Measurements from ENCODE around the gene CCDC85C. TPM values are rescaled to one million over a fixed set of nuclear protein-coding genes. Genes with fewer than 3 reads are reported as not detected.

Gene CCDC85C
- total RNA-seq, 6 donors from 2014 or later = 5.2 to 31.0 (median 20.4) TPM

GRCh38 chr14:99522457-99522891 lies 81.5 kb downstream of the CCDC85C start:
- no peak for TF ChIP-seq EP300 (IDR thresholded peaks at IDR 0.05)
- TF ChIP-seq POLR2A (IDR thresholded peaks at IDR 0.05) = no peak
- no peak for TF ChIP-seq POLR2AphosphoS5 (IDR thresholded peaks at IDR 0.05)
- no peak for TF ChIP-seq CTCF (IDR thresholded peaks at IDR 0.05)
- no peak for DNase-seq

GRCh38 chr14:99522025-99522401 lies 82.0 kb downstream of the CCDC85C start:
- no peak overlapping the region for H3K27ac ChIP-seq
- ATAC-seq (ENCODE audit: low FRiP score in 2 of 2) (no peak), DNase-seq (no peak)
- no peaks in the 10 kb centered on the region for H3K9me3 ChIP-seq
- TF ChIP-seq POLR2AphosphoS5 (IDR thresholded peaks at IDR 0.05) (no peak), POLR2A (IDR thresholded peaks at IDR 0.05) (no peak), EP300 (IDR thresholded peaks at IDR 0.05) (no peak), CTCF (IDR thresholded peaks at IDR 0.05) (no peak)
- WGBS, 2 donors = 80 to 83% methylated on average over 18 of the region's 18 CpGs
- no peaks in the 10 kb centered on the region for H3K36me3 ChIP-seq
- peaks cover 30 to 58% (median 38%) of the 10 kb centered on the region in 4 donors for H3K4me1 ChIP-seq
- H3K4me3 ChIP-seq = no peak overlapping the region
- no peaks in the 10 kb centered on the region for H3K27me3 ChIP-seq

More at GRCh38 chr14:99522457-99522891, 81.5 kb downstream of the CCDC85C start:
- H3K27me3 ChIP-seq = no peaks in the 10 kb centered on the region
- no peaks in the 10 kb centered on the region for H3K9me3 ChIP-seq
- WGBS, 2 donors = 46 to 66% methylated on average over 7 to 12 of the region's 12 CpGs
- no peaks in the 10 kb centered on the region for H3K36me3 ChIP-seq
- peaks cover 30 to 58% (median 38%) of the 10 kb centered on the region in 4 donors for H3K4me1 ChIP-seq
- no peak overlapping the region for H3K4me3 ChIP-seq
- no peak overlapping the region for H3K27ac ChIP-seq
- ATAC-seq (ENCODE audit: low FRiP score in 2 of 2) = peak in 1 of 2 donors; percentile 63

- H3K36me3 ChIP-seq = no peaks in the 10 kb centered on the region
- H3K27ac ChIP-seq = no peak overlapping the region
- DNase-seq (no peak), ATAC-seq (ENCODE audit: low FRiP score in 2 of 2) (no peak)
- no peak overlapping the region for H3K4me3 ChIP-seq
- no peak for TF ChIP-seq POLR2AphosphoS5 (IDR thresholded peaks at IDR 0.05)
- TF ChIP-seq EP300 (IDR thresholded peaks at IDR 0.05) = no peak
- no peak for TF ChIP-seq CTCF (IDR thresholded peaks at IDR 0.05)
- no peak for TF ChIP-seq POLR2A (IDR thresholded peaks at IDR 0.05)
- no peaks in the 10 kb centered on the region for H3K9me3 ChIP-seq
- peaks cover 30 to 56% (median 38%) of the 10 kb centered on the region in 4 donors for H3K4me1 ChIP-seq
- no peaks in the 10 kb centered on the region for H3K27me3 ChIP-seq
- WGBS, 2 donors = 89 to 93% methylated on average over 13 to 22 of the region's 25 CpGs
These were observed 82.6 kb downstream of the CCDC85C start for GRCh38 chr14:99521176-99522024.

- Histone ChIP-seq H3K27ac (no peak overlapping the region), H3K27me3 (no peaks in the 10 kb centered on the region), H3K36me3 (peaks cover 0 to 4% (median 0%) of the 10 kb centered on the region in 4 donors), H3K4me3 (no peak overlapping the region), H3K4me1 (peaks cover 29 to 50% (median 36%) of the 10 kb centered on the region in 4 donors), H3K9me3 (no peaks in the 10 kb centered on the region)
- DNase-seq (peak in 1 of 2 donors; percentile 74), ATAC-seq (ENCODE audit: low FRiP score in 2 of 2) (no peak)
- 86 to 94% methylated on average over 6 to 9 of the region's 11 CpGs for WGBS, 2 donors
- TF ChIP-seq POLR2AphosphoS5 (IDR thresholded peaks at IDR 0.05) = no peak
- TF ChIP-seq POLR2A (IDR thresholded peaks at IDR 0.05) = no peak
- TF ChIP-seq CTCF (IDR thresholded peaks at IDR 0.05) = no peak
- no peak for TF ChIP-seq EP300 (IDR thresholded peaks at IDR 0.05)
These were observed 83.4 kb downstream of the CCDC85C start for GRCh38 chr14:99520571-99521081.
